Nephron progenitor cell (in vitro differentiated cells): ENCODE measurements around the gene GPR137B.

Source experiments
- DNase-seq: peaks from one replicate; pipeline ENCODE4 v3.0.0; 2021
- H3K27ac Mint-ChIP-seq: 2 replicates; pipeline ENCODE4 v1.8.0; 2021; ENCODE audit warnings: mild to moderate bottlenecking, moderate library complexity, mixed read lengths
- H3K27me3 Mint-ChIP-seq: 2 replicates; pipeline ENCODE4 v1.8.0; 2021; ENCODE audit warnings: mild to moderate bottlenecking, low read depth, mixed read lengths; ENCODE audit not compliant: poor library complexity
- H3K36me3 Mint-ChIP-seq: 2 replicates; pipeline ENCODE4 v1.8.0; 2021; ENCODE audit warnings: low read depth, mixed read lengths
- H3K4me1 Mint-ChIP-seq: 2 replicates; pipeline ENCODE4 v1.8.0; 2021; ENCODE audit warnings: mixed read lengths
- H3K4me3 Mint-ChIP-seq: 2 replicates; pipeline ENCODE4 v1.8.0; 2021; ENCODE audit warnings: mild to moderate bottlenecking, moderate library complexity, mixed read lengths
- H3K9me3 Mint-ChIP-seq: 2 replicates; pipeline ENCODE4 v1.8.0; 2021; ENCODE audit warnings: mild to moderate bottlenecking, moderate library complexity, mixed read lengths
- CTCF ChIP-seq: fragments of 200-600 bp; sonication (generic); IDR thresholded peaks from 2 replicates; pipeline ENCODE4 v1.5.0; 2021; ENCODE audit warnings: antibody characterized with exemption

The GPR137B gene

GRCh38 chr1:236149003-236149595 is 6.8 kb downstream of the GPR137B start:
- Mint-ChIP-seq H3K4me1 (peaks cover 81% of the 10 kb centered on the region), H3K9me3 (no peaks in the 10 kb centered on the region), H3K36me3 (peaks cover 16% of the 10 kb centered on the region), H3K27ac (peak overlapping the region; percentile 95), H3K4me3 (peak overlapping the region; percentile 61), H3K27me3 (peaks cover 13% of the 10 kb centered on the region)
- DNase-seq = peak; percentile 55
- TF ChIP-seq CTCF = no peak

GRCh38 chr1:236149696-236150228 is 7.4 kb downstream of the GPR137B start:
- peak overlapping the region; percentile 95 for H3K27ac Mint-ChIP-seq
- no peaks in the 10 kb centered on the region for H3K9me3 Mint-ChIP-seq

GRCh38 chr1:236150311-236150955 is 8.1 kb downstream of the GPR137B start:
- DNase-seq = no peak
- H3K36me3 Mint-ChIP-seq = peaks cover 14% of the 10 kb centered on the region
- peak overlapping the region; percentile 47 for H3K4me3 Mint-ChIP-seq
- H3K27ac Mint-ChIP-seq = peak overlapping the region; percentile 91
- peaks cover 12% of the 10 kb centered on the region for H3K27me3 Mint-ChIP-seq
- H3K9me3 Mint-ChIP-seq = no peaks in the 10 kb centered on the region
- peaks cover 81% of the 10 kb centered on the region for H3K4me1 Mint-ChIP-seq
- no peak for TF ChIP-seq CTCF

More at GRCh38 chr1:236149696-236150228, 7.4 kb downstream of the GPR137B start:
- H3K4me1 Mint-ChIP-seq = peaks cover 81% of the 10 kb centered on the region
- TF ChIP-seq CTCF = no peak
- peaks cover 16% of the 10 kb centered on the region for H3K36me3 Mint-ChIP-seq
- no peak for DNase-seq
- H3K4me3 Mint-ChIP-seq = peak overlapping the region; percentile 47
- peaks cover 9% of the 10 kb centered on the region for H3K27me3 Mint-ChIP-seq

GRCh38 chr1:236150986-236151385 is 8.6 kb downstream of the GPR137B start:
- H3K27me3 Mint-ChIP-seq = peaks cover 16% of the 10 kb centered on the region
- H3K4me1 Mint-ChIP-seq = peaks cover 85% of the 10 kb centered on the region
- no peak for TF ChIP-seq CTCF
- peaks cover 14% of the 10 kb centered on the region for H3K36me3 Mint-ChIP-seq
- H3K9me3 Mint-ChIP-seq = no peaks in the 10 kb centered on the region
- H3K4me3 Mint-ChIP-seq = no peak overlapping the region
- H3K27ac Mint-ChIP-seq = peak overlapping the region; percentile 91
- no peak for DNase-seq

- no peak for DNase-seq
- no peak overlapping the region for H3K4me3 Mint-ChIP-seq
- peak overlapping the region; percentile 25 for H3K27ac Mint-ChIP-seq
- peaks cover 12% of the 10 kb centered on the region for H3K27me3 Mint-ChIP-seq
- H3K36me3 Mint-ChIP-seq = peaks cover 6% of the 10 kb centered on the region
- peaks cover 81% of the 10 kb centered on the region for H3K4me1 Mint-ChIP-seq
- TF ChIP-seq CTCF = no peak
- H3K9me3 Mint-ChIP-seq = no peaks in the 10 kb centered on the region
These were observed 9.5 kb downstream of the GPR137B start for GRCh38 chr1:236151739-236152424.
